Mucosa of descending colon (tissue), 3 donors: ENCODE measurements around the gene ANKRD33. TPM values are rescaled to one million over a fixed set of nuclear protein-coding genes. Genes with fewer than 3 reads are reported as not detected.

Experiments
- ATAC-seq: fragments of 200-7000 bp; cut with Tn5 transposase; one replicate; pipeline ENCODE4 v1.9.1; 2020; ENCODE audit warnings: mild to moderate bottlenecking, moderate library complexity
- DNase-seq, 3 donors: peaks; one replicate each; pipeline ENCODE4 v3.0.0-alpha.2; 2020
- H3K36me3 ChIP-seq: fragments of 200-600 bp; one replicate; pipeline ENCODE4 v1.8.0; 2021; ENCODE audit warnings: low read depth, mild to moderate bottlenecking
- H3K4me1 ChIP-seq: fragments of 200-600 bp; one replicate; pipeline ENCODE4 v1.8.0; 2021; ENCODE audit warnings: low read depth, mild to moderate bottlenecking
- H3K4me3 ChIP-seq: fragments of 200-600 bp; one replicate; pipeline ENCODE4 v1.8.0; 2021; ENCODE audit warnings: mild to moderate bottlenecking
- H3K9me3 ChIP-seq: fragments of 200-600 bp; one replicate; pipeline ENCODE4 v1.8.0; 2021; ENCODE audit warnings: mild to moderate bottlenecking
- CTCF ChIP-seq: fragments of 200-600 bp; IDR thresholded peaks from one replicate; pipeline ENCODE4 v1.8.0; 2022; ENCODE audit warnings: antibody characterized with exemption, mild to moderate bottlenecking
- intact Hi-C, 2 donors: fragments of 100-400 bp; cut with DNase I in 1 of 2; cut with micrococcal nuclease in 1 of 2; formaldehyde crosslinking; loops; one replicate each; pipeline versions ENCODE4 v1.11.0 to v1.11.1; 2022; cut with DNase I, micrococcal nuclease
- total RNA-seq, 3 donors: library from RNA; stranded (reverse); fragmentation: NEBNext Ultra II Directional in 2 of 3; extraction: Animal tissue kit (Norgen Biotek cat#: 25700) in 2 of 3; gene quantifications; one replicate each; pipeline versions ENCODE4 v1.2.1 to v1.2.4, GENCODE V29; 2021 to 2023
- donor health status: DM: no; HTN: no; CAD: no; lungs with moderate emphysema.
- donor health status: DM: no; HTN: no; CAD: no.
- donor health status: DM: no; HTN: yes; CAD: no.

ANKRD33 gene
- total RNA-seq, 3 donors from 2014 or later: 0.46 TPM; not detected in 2

GRCh38 chr12:51848326-51848727 is 39.6 kb upstream of the ANKRD33 start, which contains the start of gene FIGNL2:
TSS of gene FIGNL2 (minus strand) at chr12:51848718. CDS start at chr12:51822413, 26,305 bp downstream.
- H3K9me3 ChIP-seq: no peaks in the 10 kb centered on the region
- H3K4me1 ChIP-seq: peaks cover 21% of the 10 kb centered on the region
- intact Hi-C loops: no loop called here
- no peak for ATAC-seq
- H3K36me3 ChIP-seq: no peaks in the 10 kb centered on the region
- no peak for DNase-seq
- TF ChIP-seq CTCF: no peak
- no peak within 1 kb of the TSS for H3K4me3 ChIP-seq

DNA sequence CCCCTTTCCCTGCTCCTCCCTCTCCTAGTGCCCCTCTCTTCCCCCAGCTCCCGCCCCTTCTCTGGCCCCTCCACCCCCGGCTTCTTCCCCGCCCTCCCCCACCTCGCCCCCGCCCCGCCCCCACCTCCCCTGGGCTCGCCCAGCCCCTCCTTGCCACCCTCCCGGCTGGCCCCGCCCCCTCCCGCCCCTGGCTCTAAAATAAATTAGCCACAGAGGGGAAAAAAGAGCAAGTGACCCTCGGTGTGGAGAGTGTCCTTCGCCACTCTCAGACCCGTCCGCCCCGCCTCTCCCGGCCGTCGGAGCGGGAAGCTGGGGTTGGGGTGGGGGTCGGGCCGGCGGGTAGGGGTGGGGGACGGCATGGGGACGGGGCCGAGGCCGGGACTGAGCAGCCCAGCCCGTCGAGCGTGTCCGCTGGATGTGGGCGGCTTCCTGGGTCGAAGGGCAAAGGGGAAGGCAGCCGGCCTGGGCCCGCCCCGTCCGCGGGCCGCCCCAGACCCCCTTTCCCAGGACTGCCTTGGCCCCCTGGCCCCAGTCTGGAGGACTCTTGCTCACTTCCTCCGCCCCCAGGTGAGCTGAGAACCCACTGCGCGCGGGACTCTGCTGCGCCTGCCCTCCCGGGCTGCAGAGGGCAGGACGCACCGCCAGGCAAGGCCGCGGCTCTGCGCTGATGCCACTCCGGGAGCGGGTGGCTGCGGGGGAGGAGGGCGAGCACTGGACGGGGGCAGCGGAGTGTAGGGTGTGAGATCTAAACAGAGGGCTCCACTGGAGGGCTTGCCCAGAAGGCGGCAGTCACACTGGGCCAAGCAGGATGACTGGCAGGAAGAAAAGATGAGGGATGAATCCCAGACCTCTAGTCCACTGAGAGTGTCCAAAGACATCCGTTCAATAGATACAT is 38.8 kb upstream of the ANKRD33 start:
- peak; percentile 34 for ATAC-seq
- peaks cover 21% of the 10 kb centered on the region for H3K4me1 ChIP-seq
- DNase-seq: no peak
- no peak for TF ChIP-seq CTCF
- H3K9me3 ChIP-seq: no peaks in the 10 kb centered on the region
- intact Hi-C loops: no loop called here
- H3K4me3 ChIP-seq: no peak overlapping the region
- no peaks in the 10 kb centered on the region for H3K36me3 ChIP-seq

- no peaks in the 10 kb centered on the region for H3K36me3 ChIP-seq
- peaks cover 21% of the 10 kb centered on the region for H3K4me1 ChIP-seq
- DNase-seq: no peak
- no peak overlapping the region for H3K4me3 ChIP-seq
- no peak for TF ChIP-seq CTCF
- no peak for ATAC-seq
- no peaks in the 10 kb centered on the region for H3K9me3 ChIP-seq
- intact Hi-C loops: no loop called here
Observed at GRCh38 chr12:51850081-51850964, 37.6 kb upstream of the ANKRD33 start.

GRCh38 chr12:51850965-51851299 is 37.0 kb upstream of the ANKRD33 start:
- TF ChIP-seq CTCF: no peak
- Histone ChIP-seq H3K4me1 (peaks cover 22% of the 10 kb centered on the region), H3K4me3 (no peak overlapping the region), H3K9me3 (no peaks in the 10 kb centered on the region), H3K36me3 (no peaks in the 10 kb centered on the region)
- DNase-seq (no peak), ATAC-seq (no peak)
- intact Hi-C loops: no loop called here

DNA sequence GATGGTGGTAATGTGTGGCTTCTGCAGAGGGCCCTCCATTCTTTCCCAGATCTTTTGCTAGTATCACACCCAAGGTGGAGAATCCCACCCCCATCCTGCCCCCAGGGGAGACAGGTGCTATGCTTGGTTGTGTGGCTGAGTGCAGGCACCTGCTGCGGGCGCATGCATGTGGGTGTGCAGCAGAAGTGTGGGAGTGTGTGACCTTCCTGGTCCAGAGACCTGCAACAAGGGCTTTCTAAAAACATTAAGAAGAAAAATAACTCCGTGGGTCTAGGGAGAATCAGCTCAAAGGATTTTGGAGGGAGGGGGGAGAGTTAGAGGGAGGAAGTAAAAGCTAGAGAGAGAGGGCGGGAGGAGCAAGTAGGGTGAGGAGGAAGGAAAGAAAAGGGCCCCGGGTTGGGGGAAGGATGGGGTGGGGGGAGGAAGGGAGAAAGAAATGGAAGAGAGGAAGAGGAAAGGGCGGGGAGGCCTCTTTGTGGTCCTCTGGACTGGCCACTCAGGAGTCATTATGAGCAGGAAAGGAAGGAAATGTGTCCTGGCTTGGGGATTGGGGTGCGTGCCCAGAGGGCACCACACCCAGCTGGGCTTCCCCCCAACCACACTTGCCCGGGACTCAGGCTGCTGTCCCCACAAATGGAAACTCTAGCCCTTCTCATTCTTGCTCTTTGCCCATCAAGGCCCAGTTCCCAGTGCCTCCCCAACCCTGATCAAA is 36.3 kb upstream of the ANKRD33 start:
- intact Hi-C loops: no loop called here
- ATAC-seq (no peak), DNase-seq (no peak)
- no peaks in the 10 kb centered on the region for H3K36me3 ChIP-seq
- no peaks in the 10 kb centered on the region for H3K9me3 ChIP-seq
- H3K4me3 ChIP-seq: no peak overlapping the region
- TF ChIP-seq CTCF: no peak
- peaks cover 20% of the 10 kb centered on the region for H3K4me1 ChIP-seq
